MM.1S (cell line): ENCODE results near the gene DSCAM.

Experiments
- EZH2 ChIP-seq: fragments of 300-600 bp; sonication (generic); optimal IDR thresholded peaks from 2 replicates; pipeline ENCODE3; 2017; ENCODE audit warnings: low read depth, mild to moderate bottlenecking, antibody characterized with exemption, low read length, mixed read lengths
- TF ChIP-seq, protein P1 (sequence below): fragments of 300-600 bp; sonication (generic); IDR thresholded peaks from 2 replicates; pipeline ENCODE4 v1.5.1; 2016; ENCODE audit warnings: antibody characterized with exemption, low read length, mixed read lengths

GRCh38 chr21:40564318-40564717, 282.6 kb downstream of the DSCAM start:
- TF ChIP-seq, protein P1, sequence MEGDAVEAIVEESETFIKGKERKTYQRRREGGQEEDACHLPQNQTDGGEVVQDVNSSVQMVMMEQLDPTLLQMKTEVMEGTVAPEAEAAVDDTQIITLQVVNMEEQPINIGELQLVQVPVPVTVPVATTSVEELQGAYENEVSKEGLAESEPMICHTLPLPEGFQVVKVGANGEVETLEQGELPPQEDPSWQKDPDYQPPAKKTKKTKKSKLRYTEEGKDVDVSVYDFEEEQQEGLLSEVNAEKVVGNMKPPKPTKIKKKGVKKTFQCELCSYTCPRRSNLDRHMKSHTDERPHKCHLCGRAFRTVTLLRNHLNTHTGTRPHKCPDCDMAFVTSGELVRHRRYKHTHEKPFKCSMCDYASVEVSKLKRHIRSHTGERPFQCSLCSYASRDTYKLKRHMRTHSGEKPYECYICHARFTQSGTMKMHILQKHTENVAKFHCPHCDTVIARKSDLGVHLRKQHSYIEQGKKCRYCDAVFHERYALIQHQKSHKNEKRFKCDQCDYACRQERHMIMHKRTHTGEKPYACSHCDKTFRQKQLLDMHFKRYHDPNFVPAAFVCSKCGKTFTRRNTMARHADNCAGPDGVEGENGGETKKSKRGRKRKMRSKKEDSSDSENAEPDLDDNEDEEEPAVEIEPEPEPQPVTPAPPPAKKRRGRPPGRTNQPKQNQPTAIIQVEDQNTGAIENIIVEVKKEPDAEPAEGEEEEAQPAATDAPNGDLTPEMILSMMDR, result no peak
- TF ChIP-seq EZH2, result no peak
